ENCODE results near the gene CYP4F12.

CYP4F12 gene

DNA sequence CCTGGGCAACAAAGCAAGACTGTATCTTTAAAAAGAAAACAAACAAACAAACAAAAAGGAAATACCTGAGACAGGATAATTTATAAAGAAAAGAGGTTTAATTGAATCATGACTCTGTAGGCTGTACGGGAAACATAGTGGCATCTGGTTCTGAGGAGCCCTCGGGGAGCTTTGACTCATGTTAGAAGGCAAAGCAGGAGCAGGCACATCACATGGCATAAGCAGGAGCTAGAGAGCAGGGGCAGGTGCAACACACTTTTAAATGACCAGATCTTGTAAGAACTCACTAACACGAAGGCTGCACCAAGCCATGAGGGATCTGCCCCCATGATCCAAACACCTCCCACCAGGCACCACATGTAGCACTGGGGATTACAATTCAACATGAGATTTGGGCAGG, 41.8 kb downstream of the CYP4F12 start:
- DNase-seq (ENCODE audit: low spot score) = no peak

DNA sequence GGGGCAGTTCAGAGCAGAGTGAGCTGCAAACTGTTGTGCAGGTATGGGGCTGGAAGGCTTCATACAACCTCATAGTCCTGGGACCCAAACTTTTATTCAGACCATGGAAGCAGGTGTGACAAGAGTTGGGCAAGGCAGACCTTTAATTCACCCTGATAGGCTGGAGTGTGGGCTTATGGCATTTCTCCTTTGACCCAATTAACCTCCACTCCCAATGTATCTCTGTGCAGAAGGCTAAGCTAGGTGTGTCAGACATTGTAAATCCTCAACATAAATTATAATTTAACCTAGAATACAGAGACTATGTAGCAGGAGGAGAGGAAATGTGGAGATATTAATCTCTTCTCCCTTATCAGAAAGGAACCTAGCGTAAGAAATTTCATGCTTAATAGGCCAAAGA, 42.8 kb downstream of the CYP4F12 start:
- no peak for DNase-seq (ENCODE audit: low spot score)

- no peak for DNase-seq (ENCODE audit: low spot score)
Measured at GRCh38 chr19:15717809-15718208, 44.9 kb downstream of the CYP4F12 start.

DNA sequence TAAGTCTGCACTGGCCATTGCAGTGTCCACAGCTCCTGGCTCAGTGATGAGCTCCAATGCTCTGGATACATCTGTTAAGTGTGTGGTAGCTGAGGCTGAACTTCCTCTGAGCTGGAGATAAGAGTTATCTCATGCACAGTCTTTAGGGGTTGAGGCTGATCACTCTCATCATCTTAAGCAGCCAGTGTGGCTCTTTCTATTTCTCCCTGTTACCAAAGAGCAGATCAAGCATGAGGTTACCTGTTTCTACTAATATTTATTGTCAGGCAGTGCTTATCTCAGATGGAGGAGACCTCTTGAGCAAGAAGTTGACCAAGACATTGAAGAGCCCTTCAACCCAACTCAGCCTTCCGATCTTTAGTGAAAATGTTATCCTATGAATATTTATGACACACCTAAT, 48.4 kb downstream of the CYP4F12 start:
- no peak for DNase-seq (ENCODE audit: low spot score)

GRCh38 chr19:15722956-15723355, 50.1 kb downstream of the CYP4F12 start:
- no peak for DNase-seq (ENCODE audit: low spot score)

- no peak for DNase-seq (ENCODE audit: low spot score)
Measured at GRCh38 chr19:15727724-15728123, 54.8 kb downstream of the CYP4F12 start, which contains the start of gene OR10H2. TSS of gene OR10H2 (plus strand) at chr19:15728024. CDS start at chr19:15728044, 20 bp downstream.

DNA sequence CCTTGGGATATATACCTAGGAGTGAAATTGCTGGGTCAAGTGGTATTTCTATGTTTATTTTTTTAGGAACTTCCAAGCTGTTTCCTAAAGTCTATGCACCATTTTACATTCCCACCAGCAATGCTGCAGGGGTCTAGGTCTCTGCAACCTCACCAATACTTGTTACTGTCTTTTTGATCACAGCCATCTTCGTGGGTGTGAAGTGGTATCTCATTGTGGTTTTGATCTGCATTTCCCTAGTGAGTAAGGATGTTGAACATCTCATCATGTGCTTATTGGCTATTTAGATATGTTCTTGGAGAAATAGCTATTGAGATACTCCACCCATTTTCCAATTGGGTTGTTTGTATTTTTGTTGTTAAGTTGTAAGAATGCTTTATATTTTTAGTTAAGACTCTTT, 57.7 kb downstream of the CYP4F12 start:
- no peak for DNase-seq (ENCODE audit: low spot score)

DNA sequence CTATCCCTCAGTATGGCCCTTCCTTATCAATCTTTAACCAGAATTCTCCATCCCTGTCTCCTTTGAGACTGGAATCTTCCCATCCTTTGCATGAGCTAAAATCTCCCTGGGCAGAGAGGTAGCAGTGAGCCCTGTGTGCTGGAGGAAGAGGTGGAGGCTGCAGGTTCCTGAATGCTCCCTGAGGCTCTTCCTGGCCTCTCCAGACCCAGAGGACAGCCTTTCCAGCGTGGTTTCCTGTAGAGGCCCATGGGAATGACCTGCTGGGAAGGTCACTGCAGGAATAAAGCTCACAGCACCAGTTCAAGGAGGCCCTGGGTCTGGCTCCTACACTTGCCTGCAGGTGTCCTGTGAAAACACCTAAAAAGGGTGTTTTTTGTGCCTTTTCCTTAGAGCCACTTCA, 59.5 kb downstream of the CYP4F12 start:
- no peak for DNase-seq (ENCODE audit: low spot score)

DNA sequence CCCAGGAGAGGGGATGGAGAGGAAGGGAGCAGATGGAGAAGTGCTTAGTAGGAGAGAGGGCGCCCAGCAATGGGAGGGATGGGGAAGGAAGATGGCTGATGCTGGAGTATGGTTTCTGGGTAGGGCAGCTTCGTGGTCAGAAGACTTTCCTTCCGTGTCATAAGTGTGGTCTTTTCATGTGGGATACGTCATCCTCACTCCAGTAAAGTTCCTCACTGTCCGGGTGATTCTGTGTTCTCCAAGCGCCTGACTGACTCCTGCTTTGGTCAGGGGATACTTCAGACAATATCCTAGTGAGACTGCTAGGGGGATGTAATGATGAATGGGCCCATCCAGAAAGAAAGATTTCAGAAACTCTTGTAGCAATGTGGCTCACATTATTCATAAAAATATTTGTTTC, 61.0 kb downstream of the CYP4F12 start:
- no peak for DNase-seq (ENCODE audit: low spot score)

DNA sequence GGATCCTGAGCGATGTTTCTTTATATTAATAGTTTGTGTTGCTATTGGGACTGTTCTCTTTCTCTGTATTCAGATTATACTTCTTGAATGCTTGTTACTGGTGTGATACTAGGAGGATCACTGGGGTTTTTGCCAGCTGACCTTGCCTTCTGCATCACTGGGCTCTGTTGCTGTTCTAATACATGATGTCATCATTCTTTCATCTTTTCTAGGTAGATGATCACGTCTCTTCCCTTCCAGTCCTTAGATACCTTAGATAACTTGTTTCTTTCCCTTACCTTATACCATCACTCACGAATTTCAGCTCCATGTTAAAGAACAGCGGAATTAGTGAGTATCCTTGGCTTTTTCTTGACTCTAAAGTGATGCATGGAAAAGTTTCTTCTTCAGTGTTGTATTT, 64.8 kb downstream of the CYP4F12 start, which contains the start of gene OR10H3:
TSS of gene OR10H3 (plus strand) at position 264 of the 400 bp plus-strand sequence. CDS start 3,408 bp downstream, outside the sequence.
- no peak for DNase-seq (ENCODE audit: low spot score)

DNA sequence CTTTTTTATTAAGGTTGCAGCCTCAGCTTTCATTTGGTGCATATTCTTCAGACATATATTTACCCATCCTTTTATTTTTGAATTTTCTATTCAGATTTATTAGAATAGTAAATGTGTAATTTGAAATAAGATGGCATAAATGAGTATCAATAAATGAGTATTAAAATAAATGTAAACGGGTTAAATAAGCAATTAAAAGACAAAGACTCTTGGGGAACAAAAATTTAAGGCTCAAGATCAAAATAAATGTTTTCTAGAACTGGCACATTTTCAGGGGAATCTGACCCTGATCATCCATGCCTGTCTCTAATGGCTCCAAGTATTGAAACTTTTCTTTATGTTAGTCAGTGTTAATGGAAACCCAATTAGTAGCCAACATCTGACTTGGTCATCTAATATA, 67.9 kb downstream of the CYP4F12 start:
- DNase-seq (ENCODE audit: low spot score) = no peak
